H1 (cell line): Measurements from ENCODE around the gene PDE4D. TPM values are rescaled to one million over a fixed set of nuclear protein-coding genes. Genes with fewer than 3 reads are reported as not detected.

Experiments used
- CTCF ChIA-PET: fragments of 300-600 bp; sonication (Branson Sonifier 250); formaldehyde crosslinking; loops from one replicate; lab custom pipeline; 2021; ENCODE audit not compliant: partially characterized antibody; lab: Charles Lee
- POLR2A ChIA-PET: fragments of 300-600 bp; sonication (Branson Sonifier 250); formaldehyde crosslinking; loops from one replicate; lab custom pipeline; 2021; ENCODE audit warnings: inconsistent platforms; ENCODE audit not compliant: partially characterized antibody; lab: Charles Lee
- DNase-seq, 2 experiments: peaks; one replicate each; pipeline versions ENCODE4 v3.0.0 to v3.0.0-alpha.2; 2010 to 2022; ENCODE audit warnings: low spot score in 2 of 2, low read depth in 1 of 2, mixed read lengths in 1 of 2
- FAIRE-seq: peaks from 2 replicates; lab custom pipeline; 2011; peaks lifted over from hg19 to GRCh38; lab: Jason Lieb, UNC
- H2AFZ ChIP-seq: 2 replicates; pipeline ENCODE4 v1.8.1; 2012; ENCODE audit warnings: low read length, inconsistent platforms
- H2AK5ac ChIP-seq: 2 replicates; pipeline ENCODE4 v1.6.1; 2013; ENCODE audit warnings: low read depth, low read length
- H2BK120ac ChIP-seq: replicated peaks from 2 replicates; pipeline ENCODE3; 2013; ENCODE audit warnings: low read depth, low read length, inconsistent platforms
- H2BK12ac ChIP-seq: 2 replicates; pipeline ENCODE4 v1.6.1; 2013; ENCODE audit warnings: low read depth, low read length
- H2BK15ac ChIP-seq: 2 replicates; pipeline ENCODE4 v1.6.1; 2013; ENCODE audit warnings: low read length
- H2BK20ac ChIP-seq: 2 replicates; pipeline ENCODE4 v1.6.1; 2013; ENCODE audit warnings: low read length
- H2BK5ac ChIP-seq: 2 replicates; pipeline ENCODE4 v1.6.1; 2013; ENCODE audit warnings: low read depth, low read length
- H3K14ac ChIP-seq: 2 replicates; pipeline ENCODE4 v1.6.1; 2013; ENCODE audit warnings: inconsistent platforms; ENCODE audit not compliant: insufficient read length
- H3K18ac ChIP-seq: 2 replicates; pipeline ENCODE4 v1.6.1; 2013; ENCODE audit warnings: low read length; ENCODE audit errors: extremely low read depth
- H3K23ac ChIP-seq: 2 replicates; pipeline ENCODE4 v1.6.1; 2013; ENCODE audit warnings: inconsistent platforms; ENCODE audit not compliant: insufficient read length
- H3K23me2 ChIP-seq: 2 replicates; pipeline ENCODE4 v1.6.1; 2013; ENCODE audit warnings: low read depth, low read length
- H3K27ac ChIP-seq: 2 replicates; pipeline ENCODE4 v1.6.1; 2011; ENCODE audit warnings: low read depth, low read length, inconsistent platforms
- H3K27me3 ChIP-seq, 4 experiments: replicated peaks in 1 of 4; 1 replicate in 1 of 4; 2 replicates in 3 of 4; pipeline versions ENCODE4 v1.6.1 to v1.8.1; 2011 to 2013; ENCODE audit warnings: low read length in 3 of 4, mild to moderate bottlenecking in 3 of 4, inconsistent platforms in 2 of 4, mixed read lengths in 2 of 4, moderate library complexity in 1 of 4; ENCODE audit not compliant: control insufficient read depth in 3 of 4, insufficient read depth in 3 of 4; ENCODE audit errors: extremely low read depth in 1 of 4
- H3K36me3 ChIP-seq, 4 experiments: 2 replicates each; pipeline versions ENCODE4 v1.6.1 to v1.8.1; 2011 to 2013; ENCODE audit warnings: mild to moderate bottlenecking in 4 of 4, low read length in 3 of 4, moderate library complexity in 2 of 4, control low read depth in 1 of 4, inconsistent platforms in 1 of 4; ENCODE audit not compliant: insufficient read depth in 4 of 4, control insufficient read depth in 2 of 4
- H3K4ac ChIP-seq: replicated peaks from 2 replicates; pipeline ENCODE3; 2013; ENCODE audit warnings: low read length, low read depth, mixed read lengths, inconsistent platforms; ENCODE audit not compliant: insufficient read length
- H3K4me1 ChIP-seq, 4 experiments: replicated peaks in 1 of 4; 1 replicate in 1 of 4; 2 replicates in 3 of 4; pipeline versions ENCODE4 v1.6.1 to v1.8.1; 2011 to 2013; ENCODE audit warnings: low read length in 3 of 4, inconsistent platforms in 2 of 4, mixed read lengths in 1 of 4; ENCODE audit not compliant: insufficient read depth in 4 of 4, control insufficient read depth in 3 of 4
- H3K4me2 ChIP-seq, 2 experiments: 2 replicates each; pipeline versions ENCODE4 v1.6.1 to v1.8.1; 2011 to 2013; ENCODE audit warnings: low read depth in 2 of 2, low read length in 2 of 2, control low read depth in 1 of 2, inconsistent platforms in 1 of 2, mild to moderate bottlenecking in 1 of 2; ENCODE audit not compliant: insufficient read depth in 1 of 2
- H3K4me3 ChIP-seq, 4 experiments: fragments of 200-600, 300-600 bp in 1 of 4; sonication (generic), shearing (Covaris generic), sonication (Bioruptor Twin) in 1 of 4; 2 replicates each; pipeline versions ENCODE4 v1.5.1 to v1.8.1; 2011 to 2016; ENCODE audit warnings: low read length in 4 of 4, low read depth in 3 of 4, control low read depth in 2 of 4, inconsistent platforms in 2 of 4, mild to moderate bottlenecking in 2 of 4, mixed read lengths in 1 of 4, moderate library complexity in 1 of 4; ENCODE audit not compliant: insufficient read depth in 2 of 4; ENCODE audit errors: extremely low read depth in 1 of 4
- H3K56ac ChIP-seq: replicated peaks from 2 replicates; pipeline ENCODE3; 2013; ENCODE audit warnings: low read depth, mild to moderate bottlenecking, mixed read lengths, low read length, inconsistent platforms; ENCODE audit not compliant: insufficient read length
- H3K79me1 ChIP-seq: 2 replicates; pipeline ENCODE4 v1.6.1; 2013; ENCODE audit warnings: low read depth, low read length, control low read depth
- H3K79me2 ChIP-seq, 2 experiments: 2 replicates each; pipeline versions ENCODE4 v1.6.1 to v1.8.1; 2012 to 2013; ENCODE audit warnings: low read length in 2 of 2, mild to moderate bottlenecking in 2 of 2, inconsistent platforms in 1 of 2; ENCODE audit not compliant: insufficient read depth in 2 of 2, control insufficient read depth in 1 of 2
- H3K9ac ChIP-seq, 4 experiments: replicated peaks in 1 of 4; 1 replicate in 1 of 4; 2 replicates in 3 of 4; pipeline versions ENCODE4 v1.6.1 to v1.8.1; 2011 to 2013; ENCODE audit warnings: low read depth in 3 of 4, low read length in 3 of 4, control low read depth in 2 of 4, mild to moderate bottlenecking in 2 of 4, moderate library complexity in 2 of 4, inconsistent platforms in 1 of 4; ENCODE audit errors: extremely low read depth in 1 of 4
- H3K9me3 ChIP-seq, 2 experiments: 2 replicates each; pipeline versions ENCODE4 v1.6.1 to v1.8.1; 2012 to 2013; ENCODE audit warnings: mild to moderate bottlenecking in 2 of 2, moderate library complexity in 2 of 2, control low read depth in 1 of 2, inconsistent platforms in 1 of 2, low read depth in 1 of 2, low read length in 1 of 2, mixed read lengths in 1 of 2; ENCODE audit not compliant: insufficient read depth in 2 of 2
- H4K20me1 ChIP-seq, 2 experiments: replicated peaks in 1 of 2; 2 replicates each; pipeline versions ENCODE3 to v1.8.1; 2011 to 2013; ENCODE audit warnings: inconsistent platforms in 2 of 2, low read length in 2 of 2, mild to moderate bottlenecking in 1 of 2; ENCODE audit not compliant: insufficient read depth in 2 of 2, control insufficient read depth in 1 of 2
- H4K5ac ChIP-seq: 2 replicates; pipeline ENCODE4 v1.6.1; 2013; ENCODE audit warnings: low read length, low read depth, mixed read lengths, inconsistent platforms; ENCODE audit not compliant: insufficient read length
- H4K8ac ChIP-seq: 2 replicates; pipeline ENCODE4 v1.8.0; 2013; ENCODE audit warnings: mild to moderate bottlenecking, moderate library complexity, low read length, inconsistent platforms; ENCODE audit not compliant: insufficient read depth; ENCODE audit errors: extremely low read depth
- H4K91ac ChIP-seq: replicated peaks from 2 replicates; pipeline ENCODE3; 2013; ENCODE audit warnings: low read length, mixed read lengths, inconsistent platforms; ENCODE audit not compliant: insufficient read length
- CHD1 ChIP-seq: IDR thresholded peaks from 2 replicates; pipeline ENCODE4 v1.6.1; 2012; ENCODE audit warnings: low read depth, low read length, improper control_type of control experiment
- CHD2 ChIP-seq: IDR thresholded peaks from 2 replicates; pipeline ENCODE4 v1.6.1; 2012; ENCODE audit warnings: low read length, improper control_type of control experiment
- RAD21 ChIP-seq, 2 experiments: IDR thresholded peaks in 1 of 2; conservative IDR thresholded peaks in 1 of 2; 2 replicates each; pipeline ENCODE4 v1.6.1; 2011; ENCODE audit warnings: low read depth in 2 of 2, low read length in 2 of 2, improper control_type of control experiment in 1 of 2, inconsistent platforms in 1 of 2, mild to moderate bottlenecking in 1 of 2, moderate library complexity in 1 of 2
- SIN3A ChIP-seq, 2 experiments: IDR thresholded peaks in 1 of 2; conservative IDR thresholded peaks in 1 of 2; 2 replicates each; pipeline ENCODE4 v1.6.1; 2011 to 2012; ENCODE audit warnings: low read length in 2 of 2, improper control_type of control experiment in 1 of 2, low read depth in 1 of 2, mild to moderate bottlenecking in 1 of 2
- SIRT6 ChIP-seq: IDR thresholded peaks from one replicate; pipeline ENCODE4 v1.7.1; 2012; ENCODE audit warnings: low read length, inconsistent platforms
- TCF12 ChIP-seq: IDR thresholded peaks from 2 replicates; pipeline ENCODE4 v1.6.1; 2011; ENCODE audit warnings: low read depth, mild to moderate bottlenecking, low read length
- WGBS, 2 experiments: shearing (Covaris generic) in 1 of 2; methylation state at CpG; one replicate each; pipeline versions ENCODE4 v1.1.6 to v1.1.7; 2013 to 2015; ENCODE audit warnings: low lambda C conversion rate in 2 of 2, mixed read lengths in 2 of 2, inconsistent platforms in 1 of 2, low coverage in 1 of 2, missing lambda C conversion rate in 1 of 2; ENCODE audit not compliant: insufficient replicate concordance in 2 of 2, insufficient coverage in 1 of 2, insufficient read length in 1 of 2; ENCODE audit errors: extremely low coverage in 1 of 2, missing lambda C conversion rate in 1 of 2; 5-methylcytosine and 5-hydroxymethylcytosine counted together
- polyA plus RNA-seq, 7 experiments: library from polyadenylated mRNA; depleted of rRNA in 3 of 7; stranded (reverse) in 5 of 7; unstranded in 2 of 7; fragments of >200 nt in 5 of 7; fragments of 200-250 nt in 2 of 7; gene quantifications; 1 replicate in 5 of 7; 2 replicates in 1 of 7; 4 replicates in 1 of 7; pipeline versions ENCODE4 v1.2.1 to v1.2.3, GENCODE V29; 2011 to 2013; ENCODE audit warnings: missing spikeins in 2 of 7, mixed read lengths in 2 of 7
- total RNA-seq: library from RNA; stranded (reverse); fragmentation: NEBNext Ultra II Directional; extraction: Animal tissue kit (Norgen Biotek cat#: 25700); gene quantifications from 2 replicates; pipeline ENCODE4 v1.2.1, GENCODE V29; 2021
- TF ChIP-seq, protein P1 (sequence below): IDR thresholded peaks from 2 replicates; pipeline ENCODE4 v1.6.1; 2012; ENCODE audit warnings: inconsistent platforms

The PDE4D gene
- total and polyA plus RNA-seq, 2 of the 8 experiments (the other 6 are each of a cell fraction or from before 2014, with no cell fraction given) = 2.3 to 3.7 TPM

DNA sequence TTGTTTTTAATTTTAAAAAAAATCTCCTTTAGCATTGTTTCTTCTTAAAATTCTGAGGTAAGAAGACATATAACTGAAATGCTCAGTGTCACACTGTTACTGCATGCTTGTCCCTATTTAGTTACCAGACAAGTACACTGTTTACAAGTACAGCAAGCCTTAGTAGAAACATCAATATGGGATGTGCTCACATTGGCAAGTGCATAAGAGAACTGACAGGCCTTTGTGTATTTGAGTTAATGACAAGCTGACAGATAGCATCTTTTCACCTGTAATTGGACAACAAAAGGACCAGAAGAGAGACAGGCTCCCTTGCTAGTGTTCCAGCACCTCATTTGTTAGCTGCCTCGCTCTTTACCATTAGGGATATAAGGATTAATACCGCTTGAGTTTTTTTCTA lies 63.6 kb downstream of the PDE4D start:
- Histone ChIP-seq H3K4me2 (no peak overlapping the region), H4K5ac (no peak overlapping the region), H3K4me1 (peaks cover 0 to 9% (median 0%) of the 10 kb centered on the region in 4 experiments; a peak in 3 of 7 replicates), H3K56ac (no peak overlapping the region), H2BK15ac (no peak overlapping the region), H2BK120ac (no peak overlapping the region), H3K4me3 (no peak overlapping the region), H4K20me1 (no peaks in the 10 kb centered on the region), H3K9me3 (no peaks in the 10 kb centered on the region), H3K23ac (no peak overlapping the region), H3K27me3 (no peaks in the 10 kb centered on the region), H4K91ac (no peak overlapping the region), H3K23me2 (no peaks in the 10 kb centered on the region), H3K36me3 (no peaks in the 10 kb centered on the region), H2AK5ac (no peak overlapping the region), H2BK12ac (no peak overlapping the region), H4K8ac (no peak overlapping the region), H2AFZ (no peak overlapping the region), H2BK5ac (no peak overlapping the region), H3K9ac (no peak overlapping the region), H3K18ac (no peak overlapping the region), H3K14ac (no peak overlapping the region), H3K79me1 (no peaks in the 10 kb centered on the region), H3K4ac (no peak overlapping the region), H2BK20ac (no peak overlapping the region), H3K27ac (no peak overlapping the region), H3K79me2 (no peaks in the 10 kb centered on the region)
- FAIRE-seq (no peak), DNase-seq (no peak)
- CTCF ChIA-PET = interaction anchor here (0.5 to 1.3 kb wide), 2 partner anchors 14 to 74 kb away, joined by 3 to 4 read pairs; no protein-coding TSS in a partner anchor
- POLR2A ChIA-PET = no interaction called here
- no peak for TF ChIP-seq CHD2
- TF ChIP-seq CHD1 = no peak
- TF ChIP-seq TCF12 = no peak
- no peak for TF ChIP-seq SIRT6
- no peak for TF ChIP-seq SIN3A (conservative IDR thresholded peaks at IDR 0.05 in 1 of 2, IDR thresholded peaks at IDR 0.05 in 1 of 2; ENCODE audit: low read depth in 1 of 2, low read length in 2 of 2)
- no peak for TF ChIP-seq RAD21 (IDR thresholded peaks at IDR 0.05 in 1 of 2, conservative IDR thresholded peaks at IDR 0.05 in 1 of 2; ENCODE audit: low read depth in 2 of 2, low read length in 2 of 2)
- TF ChIP-seq, protein P1, sequence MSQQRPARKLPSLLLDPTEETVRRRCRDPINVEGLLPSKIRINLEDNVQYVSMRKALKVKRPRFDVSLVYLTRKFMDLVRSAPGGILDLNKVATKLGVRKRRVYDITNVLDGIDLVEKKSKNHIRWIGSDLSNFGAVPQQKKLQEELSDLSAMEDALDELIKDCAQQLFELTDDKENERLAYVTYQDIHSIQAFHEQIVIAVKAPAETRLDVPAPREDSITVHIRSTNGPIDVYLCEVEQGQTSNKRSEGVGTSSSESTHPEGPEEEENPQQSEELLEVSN = no peak
- WGBS, 2 experiments = 97% methylated on average over 2 of the region's 2 CpGs; no CpG with 5 or more reads in 1 of the 2 experiments
